Endothelial cell of umbilical vein (primary cell): ENCODE data around the gene TMEM178A. TPM values are rescaled to one million over a fixed set of nuclear protein-coding genes. Genes with fewer than 3 reads are reported as not detected.

ENCODE experiments used
- BruUV-seq: library from RNA; stranded (reverse); fragments of 400-500 nt; replicated peaks from 2 replicates; lab custom pipeline; 2021; lab: Mats Ljungman, UMichigan
- CTCF ChIA-PET: fragments of 300-600, 350-600 bp; sonication (Branson Sonifier 250); formaldehyde crosslinking; loops from one replicate; lab custom pipeline; 2021; ENCODE audit warnings: antibody characterized with exemption, inconsistent platforms; lab: Charles Lee
- POLR2A ChIA-PET: fragments of 300-600, 350-600 bp; sonication (Branson Sonifier 250); formaldehyde crosslinking; loops from one replicate; lab custom pipeline; 2021; ENCODE audit warnings: antibody characterized with exemption, inconsistent platforms; lab: Charles Lee
- DNase-seq: peaks from one replicate; pipeline ENCODE4 v3.0.0-alpha.2; 2011; ENCODE audit warnings: low read depth, low spot score
- FAIRE-seq: peaks from 2 replicates; lab custom pipeline; 2011; peaks lifted over from hg19 to GRCh38; lab: Jason Lieb, UNC
- H2AFZ ChIP-seq: 2 replicates; pipeline ENCODE4 v1.6.0; 2012; ENCODE audit warnings: low read depth, low read length, control low read depth, inconsistent platforms
- H3K27ac ChIP-seq: 2 replicates; pipeline ENCODE4 v1.5.1; 2011; ENCODE audit warnings: low read depth, mild to moderate bottlenecking, control low read depth, low read length, moderate library complexity; ENCODE audit not compliant: insufficient read depth
- H3K27me3 ChIP-seq, 2 experiments: 2 replicates each; pipeline versions ENCODE4 v1.6.0 to v1.6.1; 2011; ENCODE audit warnings: low read length in 2 of 2, mixed read lengths in 1 of 2; ENCODE audit not compliant: control insufficient read depth in 2 of 2, insufficient read depth in 2 of 2
- H3K36me3 ChIP-seq, 2 experiments: 2 replicates in 1 of 2; 3 replicates in 1 of 2; pipeline ENCODE4 v1.5.1; 2011; ENCODE audit warnings: low read length in 2 of 2, mild to moderate bottlenecking in 1 of 2, moderate library complexity in 1 of 2; ENCODE audit not compliant: control insufficient read depth in 2 of 2, insufficient read depth in 2 of 2; ENCODE audit errors: extremely low read depth in 1 of 2
- H3K4me1 ChIP-seq: 3 replicates; pipeline ENCODE4 v1.5.1; 2011; ENCODE audit warnings: mild to moderate bottlenecking, low read length; ENCODE audit not compliant: control insufficient read depth, insufficient read depth; ENCODE audit errors: extremely low read depth
- H3K4me2 ChIP-seq: 2 replicates; pipeline ENCODE4 v1.6.1; 2011; ENCODE audit warnings: low read length, control low read depth, mixed read lengths; ENCODE audit not compliant: insufficient read depth
- H3K4me3 ChIP-seq, 3 experiments: fragments of 200-600 bp in 1 of 3; sonication (generic), shearing (Covaris generic) in 1 of 3; replicated peaks in 1 of 3; 2 replicates each; pipeline ENCODE4 v1.5.1; 2011 to 2016; ENCODE audit warnings: control low read depth in 3 of 3, low read length in 3 of 3, mild to moderate bottlenecking in 2 of 3, inconsistent platforms in 1 of 3, low read depth in 1 of 3, moderate library complexity in 1 of 3; ENCODE audit not compliant: insufficient read depth in 1 of 3
- H3K79me2 ChIP-seq: 2 replicates; pipeline ENCODE4 v1.6.0; 2012; ENCODE audit warnings: low read length, inconsistent platforms; ENCODE audit not compliant: control insufficient read depth, insufficient read depth
- H3K9ac ChIP-seq: replicated peaks from 2 replicates; pipeline ENCODE3; 2011; ENCODE audit warnings: low read length, control low read depth; ENCODE audit not compliant: insufficient read depth; ENCODE audit errors: extremely low read depth
- H3K9me1 ChIP-seq: replicated peaks from 3 replicates; pipeline ENCODE4 v1.6.0; 2011; ENCODE audit warnings: mild to moderate bottlenecking, low read length; ENCODE audit not compliant: control insufficient read depth, insufficient read depth; ENCODE audit errors: extremely low read depth
- H3K9me3 ChIP-seq: replicated peaks from 2 replicates; pipeline ENCODE4 v1.5.1; 2012; ENCODE audit warnings: low read length, inconsistent platforms; ENCODE audit not compliant: control insufficient read depth, insufficient read depth
- H4K20me1 ChIP-seq: replicated peaks from 2 replicates; pipeline ENCODE3; 2011; ENCODE audit warnings: mild to moderate bottlenecking, low read length; ENCODE audit not compliant: control insufficient read depth, insufficient read depth; ENCODE audit errors: extremely low read depth
- CTCF ChIP-seq, 2 donors: IDR thresholded peaks; 1 replicate in 1 of 2; 2 replicates in 1 of 2; pipeline ENCODE4 v1.5.1; 2011; ENCODE audit warnings: low read length in 2 of 2, mild to moderate bottlenecking in 2 of 2, moderate library complexity in 2 of 2, control low read depth in 1 of 2, inconsistent platforms in 1 of 2, low read depth in 1 of 2; ENCODE audit not compliant: insufficient read depth in 1 of 2; ENCODE audit errors: extremely low read depth in 1 of 2
- EZH2 ChIP-seq: IDR thresholded peaks from 2 replicates; pipeline ENCODE4 v1.6.1; 2012; ENCODE audit warnings: borderline replicate concordance, low read depth, mild to moderate bottlenecking, moderate library complexity, low read length, inconsistent platforms; ENCODE audit not compliant: severe bottlenecking
- FOS ChIP-seq: IDR thresholded peaks from 2 replicates; pipeline ENCODE4 v1.6.1; 2011; ENCODE audit warnings: mild to moderate bottlenecking, low read length, moderate library complexity, borderline replicate concordance; ENCODE audit not compliant: insufficient read depth
- GATA2 ChIP-seq: IDR thresholded peaks from 2 replicates; pipeline ENCODE4 v1.7.0; 2011; ENCODE audit warnings: low read depth, mild to moderate bottlenecking, moderate library complexity, mixed read lengths, low read length; ENCODE audit not compliant: insufficient read length, insufficient read depth
- JUN ChIP-seq: IDR thresholded peaks from 2 replicates; pipeline ENCODE4 v1.6.1; 2011; ENCODE audit warnings: borderline replicate concordance, low read depth; ENCODE audit not compliant: insufficient read length, insufficient read depth
- MAX ChIP-seq: IDR thresholded peaks from 2 replicates; pipeline ENCODE4 v1.6.1; 2011; ENCODE audit not compliant: insufficient read depth, insufficient read length
- MYC ChIP-seq: IDR thresholded peaks from one replicate; pipeline ENCODE4 v1.6.1; 2011; ENCODE audit warnings: mild to moderate bottlenecking, low read depth, low read length
- POLR2A ChIP-seq: IDR thresholded peaks from 2 replicates; pipeline ENCODE4 v1.6.1; 2012; ENCODE audit warnings: low read depth, mild to moderate bottlenecking, control low read depth, low read length
- POLR2AphosphoS5 ChIP-seq: IDR thresholded peaks from 2 replicates; pipeline ENCODE4 v1.6.1; 2012; ENCODE audit warnings: low read depth, mild to moderate bottlenecking, control low read depth, low read length, moderate library complexity; ENCODE audit not compliant: insufficient read depth
- dilution Hi-C: fragments of 300-500 bp; cut with MboI; formaldehyde crosslinking; loops from one replicate; pipeline ENCODE4 v1.15.0; 2019; ENCODE audit warnings: low sequenced_read_pairs; ENCODE audit not compliant: extremely low pct_ligation_motif_present
- intact Hi-C: fragments of 100-400 bp; cut with micrococcal nuclease; formaldehyde crosslinking; loops from one replicate; pipeline ENCODE4 v1.10.0; 2022
- polyA plus RNA-seq, 4 experiments: library from polyadenylated mRNA; depleted of rRNA in 3 of 4; stranded (reverse) in 3 of 4; unstranded in 1 of 4; fragments of >200 nt; gene quantifications; 2 replicates each; pipeline versions ENCODE4 v1.2.1 to v1.2.3, GENCODE V29; 2011 to 2012; ENCODE audit warnings: missing spikeins in 1 of 4
- total RNA-seq: library from RNA; stranded (reverse); gene quantifications from 2 replicates; pipeline ENCODE4 v1.2.3, GENCODE V29; 2021

Gene TMEM178A
- total and polyA plus RNA-seq, 2 donors (not counting 3 experiments of a cell fraction or from before 2014, with no cell fraction given), result 1.5 to 2.8 TPM

GRCh38 chr2:39641635-39642034 is 24.1 kb upstream of the TMEM178A start:
- Histone ChIP-seq H3K27ac (no peak overlapping the region), H3K4me3 (no peak overlapping the region), H3K27me3 (peaks cover 0 to 3% of the 10 kb centered on the region in 2 experiments), H3K9me1 (no peaks in the 10 kb centered on the region), H3K9ac (no peak overlapping the region), H4K20me1 (no peaks in the 10 kb centered on the region), H3K4me1 (peaks cover 4% of the 10 kb centered on the region), H3K79me2 (no peaks in the 10 kb centered on the region), H3K9me3 (no peaks in the 10 kb centered on the region), H3K36me3 (no peaks in the 10 kb centered on the region), H3K4me2 (no peak overlapping the region), H2AFZ (no peak overlapping the region)
- CTCF ChIA-PET, result interaction anchor here (1.0 to 1.6 kb wide), 4 partner anchors 48 to 262 kb away, joined by 3 read pairs; no protein-coding TSS in a partner anchor
- no peak for TF ChIP-seq JUN
- POLR2A ChIA-PET, result no interaction called here
- intact Hi-C loops, result no loop called here
- FAIRE-seq, result no peak
- DNase-seq, result no peak
- no TSS peak for BruUV-seq
- dilution Hi-C loops, result no loop called here

- CTCF ChIA-PET, result interaction anchor here (1.0 to 1.6 kb wide), 3 partner anchors 49 to 262 kb away, joined by 3 read pairs; no protein-coding TSS in a partner anchor
- intact Hi-C loops (no loop called here), dilution Hi-C loops (no loop called here)
- Histone ChIP-seq H3K4me3 (no peak overlapping the region), H3K4me1 (peaks cover 4% of the 10 kb centered on the region), H3K36me3 (no peaks in the 10 kb centered on the region), H3K9me1 (no peaks in the 10 kb centered on the region), H4K20me1 (no peaks in the 10 kb centered on the region), H3K79me2 (no peaks in the 10 kb centered on the region), H2AFZ (no peak overlapping the region), H3K27ac (no peak overlapping the region), H3K9me3 (no peaks in the 10 kb centered on the region), H3K27me3 (peaks cover 0 to 3% of the 10 kb centered on the region in 2 experiments), H3K4me2 (no peak overlapping the region), H3K9ac (no peak overlapping the region)
- FAIRE-seq (peak; percentile 95), DNase-seq (peak; percentile 61)
- BruUV-seq, result no TSS peak
- POLR2A ChIA-PET, result no interaction called here
- TF ChIP-seq EZH2, result no peak
- no peak for TF ChIP-seq MAX
- no peak for TF ChIP-seq CTCF (IDR thresholded peaks at IDR 0.05; ENCODE audit: extremely low read depth in 1 of 2, insufficient read depth in 1 of 2, low read depth in 1 of 2, low read length in 2 of 2)
- TF ChIP-seq MYC, result no peak
- peak; percentile 64 for TF ChIP-seq JUN
- no peak for TF ChIP-seq POLR2A
- peak; percentile 24 for TF ChIP-seq POLR2AphosphoS5
- TF ChIP-seq FOS, result peak; percentile 63
- no peak for TF ChIP-seq GATA2
These were observed 23.5 kb upstream of the TMEM178A start for GRCh38 chr2:39642051-39642718.
